ENCODE data around the gene TUBGCP3. TPM values are rescaled to one million over a fixed set of nuclear protein-coding genes. Genes with fewer than 3 reads are reported as not detected.

Gene TUBGCP3
- total RNA-seq, 1 experiment from 2014 or later, result 37.3 TPM

- H3T11ph ChIP-seq (ENCODE audit: low read length), result no peak overlapping the region
- peak overlapping the region; percentile 75 to 78 for H3K4me3 Mint-ChIP-seq
- no peak overlapping the region for H2BK120ac ChIP-seq (ENCODE audit: low read depth, low read length, poor library complexity, severe bottlenecking)
- H3K9ac ChIP-seq (ENCODE audit: extremely low read depth, insufficient read length, low read length), result peak overlapping the region; percentile 53
- no peak overlapping the region for H2BK20ac ChIP-seq (ENCODE audit: low read depth, low read length, poor library complexity, severe bottlenecking)
- no peak overlapping the region for H3K18ac ChIP-seq (ENCODE audit: insufficient read length, low read depth, low read length)
- no peak overlapping the region for H2BK15ac ChIP-seq (ENCODE audit: low read depth, low read length)
- H3K4me2 ChIP-seq (ENCODE audit: insufficient read depth, insufficient read length, low read length), result peak overlapping the region; percentile 60
- H3K9me3 Mint-ChIP-seq, result peaks cover 0 to 12% of the 10 kb centered on the region in 2 experiments; a peak in 1 of 5 replicates
- WGBS (ENCODE audit: extremely low coverage, insufficient read length, low lambda C conversion rate), result no CpG with 5 or more reads among the region's 45 CpGs
- H2BK5ac ChIP-seq (ENCODE audit: insufficient read length, low read length), result no peak overlapping the region
- no peak overlapping the region for H4K91ac ChIP-seq (ENCODE audit: insufficient read length, low read depth, low read length)
- no peak overlapping the region for H3K14ac ChIP-seq (ENCODE audit: insufficient read depth, low read length)
- H4K8ac ChIP-seq (replicated peaks; ENCODE audit: insufficient read length, low read depth, low read length), result no peak overlapping the region
- H2AK5ac ChIP-seq (ENCODE audit: insufficient read length, low read length), result no peak overlapping the region
- peak; percentile 98 for TF ChIP-seq CTCF (conservative IDR thresholded peaks at IDR 0.05)
- no peaks in the 10 kb centered on the region for H3K79me2 ChIP-seq (ENCODE audit: insufficient read depth, low read length)
- H4K20me1 ChIP-seq (ENCODE audit: control insufficient read depth, insufficient read depth, insufficient read length), result no peaks in the 10 kb centered on the region
- H2AFZ ChIP-seq (ENCODE audit: low read length), result peak overlapping the region; percentile 60
- H3K27me3 Mint-ChIP-seq (ENCODE audit: low read depth), result peaks cover 22% of the 10 kb centered on the region
- H3K4me1 ChIP-seq (ENCODE audit: insufficient read depth, low read length), result no peaks in the 10 kb centered on the region
- no peak overlapping the region for H3K23ac ChIP-seq (ENCODE audit: insufficient read length, low read depth, low read length)
- H3K4me1 Mint-ChIP-seq, result peaks cover 23 to 25% of the 10 kb centered on the region in 2 experiments
- no peaks in the 10 kb centered on the region; a peak in 1 of 7 replicates for H3K36me3 Mint-ChIP-seq (ENCODE audit: insufficient read depth in 1 of 3, low read depth in 3 of 3)
- peak; percentile 92 for DNase-seq
- H3K27ac Mint-ChIP-seq, result peak overlapping the region; percentile 71 to 94 (median 78); a peak in 6 of 7 replicates
- no peaks in the 10 kb centered on the region for H3K27me3 ChIP-seq (ENCODE audit: insufficient read depth, low read length)
- H3K9me3 ChIP-seq (ENCODE audit: control insufficient read depth, low read depth, low read length), result no peaks in the 10 kb centered on the region
- no peaks in the 10 kb centered on the region for H3K79me1 ChIP-seq (ENCODE audit: insufficient read depth, low read depth, low read length, poor library complexity, severe bottlenecking)
- H2BK12ac ChIP-seq (ENCODE audit: insufficient read length, low read depth, low read length), result no peak overlapping the region
- H3K56ac ChIP-seq (ENCODE audit: insufficient read length, low read depth, low read length), result no peak overlapping the region
- H3K4ac ChIP-seq (ENCODE audit: low read depth, low read length), result no peak overlapping the region
- H4K5ac ChIP-seq (ENCODE audit: insufficient read length, low read depth, low read length), result no peak overlapping the region
- H3K23me2 ChIP-seq (ENCODE audit: insufficient read length, low read depth, low read length, poor library complexity, severe bottlenecking), result peaks cover 10% of the 10 kb centered on the region
- H3K27ac ChIP-seq (ENCODE audit: insufficient read length, low read depth, low read length), result no peak overlapping the region
Measured at GRCh38 chr13:112606109-112607001, 18.4 kb upstream of the TUBGCP3 start.

Measured in H9 (cell line).